Erythroblast (primary cell): ENCODE results near the gene DGKB.

Experiments used
- GATA1 ChIP-seq: IDR thresholded peaks from 2 replicates; pipeline ENCODE4 v1.6.1; 2011; ENCODE audit warnings: low read depth, mild to moderate bottlenecking, control low read depth, low read length, moderate library complexity
- POLR2A ChIP-seq: IDR thresholded peaks from 2 replicates; pipeline ENCODE4 v1.6.1; 2011; ENCODE audit warnings: mild to moderate bottlenecking, low read length

DNA sequence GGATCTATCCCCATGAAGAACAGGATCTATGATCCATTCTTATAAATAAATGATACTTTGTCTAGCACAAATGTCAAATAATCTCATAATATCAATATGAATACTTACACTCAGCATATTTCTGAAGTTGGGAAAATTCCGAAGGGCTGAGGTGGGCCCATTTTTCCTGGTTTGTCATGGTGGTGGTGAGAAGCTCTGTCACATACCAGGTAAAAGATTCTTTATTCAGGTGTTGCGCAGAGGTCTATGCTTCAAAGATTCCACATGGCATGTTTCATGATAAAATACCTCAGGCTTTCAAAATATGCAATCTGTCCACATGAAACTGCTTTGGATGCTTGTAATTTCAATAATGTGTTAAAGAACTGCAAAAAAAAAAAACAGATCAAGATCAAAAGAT, 61.5 kb downstream of the DGKB start:
- TF ChIP-seq POLR2A: no peak
- no peak for TF ChIP-seq GATA1
